Activated CD8-positive, alpha-beta memory T cell treated with anti-CD3 and anti-CD28 coated beads, Interleukin-2, amount 50 U/mL, for 1 hour (primary cell): Measurements from ENCODE around the gene PFN1.

Experiments
- DNase-seq: peaks from one replicate; pipeline ENCODE4 v3.0.0-alpha.2; 2020; ENCODE audit errors: extremely low read depth

Gene PFN1

GRCh38 chr17:4896332-4897197 is 51.8 kb downstream of the PFN1 start:
- no peak for DNase-seq

- DNase-seq: no peak
Observed at GRCh38 chr17:4895657-4896331, 52.5 kb downstream of the PFN1 start.
